GM12891 (cell line): Measurements from ENCODE around the gene SARS1.

Source experiments
- POLR2A ChIP-seq: IDR thresholded peaks from 2 replicates; pipeline ENCODE4 v1.6.1; 2011; ENCODE audit warnings: low read depth, low read length, control low read depth
- POLR2AphosphoS5 ChIP-seq: IDR thresholded peaks from 2 replicates; pipeline ENCODE4 v1.6.1; 2011; ENCODE audit warnings: low read depth, low read length, control low read depth
- SPI1 ChIP-seq: IDR thresholded peaks from 2 replicates; pipeline ENCODE4 v1.6.1; 2011; ENCODE audit warnings: low read depth, low read length, control low read depth
- TAF1 ChIP-seq: IDR thresholded peaks from 2 replicates; pipeline ENCODE4 v1.6.1; 2011; ENCODE audit warnings: low read depth, low read length, control low read depth

GRCh38 chr1:109269981-109270622 lies 56.4 kb downstream of the SARS1 start:
- TF ChIP-seq TAF1 (no peak), SPI1 (no peak), POLR2AphosphoS5 (no peak), POLR2A (no peak)
